HEK293 (cell line): ENCODE data around the gene ELOVL2.

Experiments used
- CTCF ChIP-seq: fragments of 450-650 bp; formaldehyde crosslinking; IDR thresholded peaks from 2 replicates; pipeline ENCODE4 v1.5.1; 2016; ENCODE audit warnings: missing biosample characterization, missing genetic modification characterization
- MYNN ChIP-seq: fragments of 450-650 bp; formaldehyde crosslinking; IDR thresholded peaks from 2 replicates; pipeline ENCODE4 v1.5.1; 2016; ENCODE audit warnings: missing biosample characterization, missing genetic modification characterization, borderline replicate concordance
- PATZ1 ChIP-seq: fragments of 450-650 bp; formaldehyde crosslinking; IDR thresholded peaks from 2 replicates; pipeline ENCODE4 v1.5.1; 2016; ENCODE audit warnings: missing biosample characterization, missing genetic modification characterization
- ZNF146 ChIP-seq: fragments of 450-650 bp; formaldehyde crosslinking; IDR thresholded peaks from 2 replicates; pipeline ENCODE4 v1.5.1; 2016; ENCODE audit warnings: missing biosample characterization, missing genetic modification characterization
- ZNF274 ChIP-seq, 2 experiments: fragments of 200-500 bp in 1 of 2; fragments of 450-650 bp in 1 of 2; sonication (Bioruptor generic) in 1 of 2; formaldehyde crosslinking in 1 of 2; IDR thresholded peaks; 2 replicates each; pipeline versions ENCODE4 v1.5.1 to v1.6.1; 2014 to 2016; ENCODE audit warnings: borderline replicate concordance in 1 of 2, inconsistent platforms in 1 of 2, low read length in 1 of 2, missing biosample characterization in 1 of 2, missing genetic modification characterization in 1 of 2
- ZNF280D ChIP-seq: fragments of 450-650 bp; formaldehyde crosslinking; IDR thresholded peaks from 2 replicates; pipeline ENCODE4 v1.5.1; 2016; ENCODE audit warnings: missing biosample characterization, missing genetic modification characterization
- ZNF596 ChIP-seq: fragments of 450-650 bp; IDR thresholded peaks from 2 replicates; pipeline ENCODE4 v1.5.0; 2018; ENCODE audit warnings: missing biosample characterization, mild to moderate bottlenecking, missing genetic modification characterization, moderate library complexity
- ZNF621 ChIP-seq: fragments of 450-650 bp; formaldehyde crosslinking; IDR thresholded peaks from 2 replicates; pipeline ENCODE4 v1.5.1; 2017; ENCODE audit warnings: missing biosample characterization, missing genetic modification characterization
- ZSCAN30 ChIP-seq: fragments of 450-650 bp; IDR thresholded peaks from 2 replicates; pipeline ENCODE4 v1.5.1; 2018; ENCODE audit warnings: missing biosample characterization, mild to moderate bottlenecking, missing genetic modification characterization, moderate library complexity
- TF ChIP-seq, protein P1 (sequence below): fragments of 450-650 bp; formaldehyde crosslinking; IDR thresholded peaks from 2 replicates; pipeline ENCODE4 v1.5.1; 2017; ENCODE audit warnings: missing biosample characterization, missing genetic modification characterization
- TF ChIP-seq, protein P2 (sequence below): fragments of 450-650 bp; IDR thresholded peaks from 2 replicates; pipeline ENCODE4 v1.5.1; 2018; ENCODE audit warnings: missing biosample characterization, mild to moderate bottlenecking, missing genetic modification characterization
- TF ChIP-seq, protein P3 (sequence below): fragments of 450-650 bp; formaldehyde crosslinking; IDR thresholded peaks from 2 replicates; pipeline ENCODE4 v1.5.1; 2016; ENCODE audit warnings: missing biosample characterization, missing genetic modification characterization
- TF ChIP-seq, protein P4 (sequence below): fragments of 450-650 bp; formaldehyde crosslinking; IDR thresholded peaks from 2 replicates; pipeline ENCODE4 v1.5.1; 2016; ENCODE audit warnings: missing biosample characterization, missing genetic modification characterization

GRCh38 chr6:11039040-11039439 lies 5.1 kb downstream of the ELOVL2 start:
- TF ChIP-seq MYNN (tag by site-specific recombination) (no peak), CTCF (tag by site-specific recombination) (no peak), ZNF274 (IDR thresholded peaks at IDR 0.05; ENCODE audit: low read length) (no peak), ZNF274 (tag by site-specific recombination; IDR thresholded peaks at IDR 0.05; ENCODE audit: borderline replicate concordance) (no peak), PATZ1 (no peak), ZNF621 (no peak), ZNF596 (tag by site-specific recombination) (no peak), ZNF280D (tag by site-specific recombination) (no peak), ZNF146 (no peak), ZSCAN30 (tag by site-specific recombination) (no peak)
- TF ChIP-seq, protein P1, sequence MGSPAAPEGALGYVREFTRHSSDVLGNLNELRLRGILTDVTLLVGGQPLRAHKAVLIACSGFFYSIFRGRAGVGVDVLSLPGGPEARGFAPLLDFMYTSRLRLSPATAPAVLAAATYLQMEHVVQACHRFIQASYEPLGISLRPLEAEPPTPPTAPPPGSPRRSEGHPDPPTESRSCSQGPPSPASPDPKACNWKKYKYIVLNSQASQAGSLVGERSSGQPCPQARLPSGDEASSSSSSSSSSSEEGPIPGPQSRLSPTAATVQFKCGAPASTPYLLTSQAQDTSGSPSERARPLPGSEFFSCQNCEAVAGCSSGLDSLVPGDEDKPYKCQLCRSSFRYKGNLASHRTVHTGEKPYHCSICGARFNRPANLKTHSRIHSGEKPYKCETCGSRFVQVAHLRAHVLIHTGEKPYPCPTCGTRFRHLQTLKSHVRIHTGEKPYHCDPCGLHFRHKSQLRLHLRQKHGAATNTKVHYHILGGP (tag by site-specific recombination) = peak; percentile 69
- TF ChIP-seq, protein P2, sequence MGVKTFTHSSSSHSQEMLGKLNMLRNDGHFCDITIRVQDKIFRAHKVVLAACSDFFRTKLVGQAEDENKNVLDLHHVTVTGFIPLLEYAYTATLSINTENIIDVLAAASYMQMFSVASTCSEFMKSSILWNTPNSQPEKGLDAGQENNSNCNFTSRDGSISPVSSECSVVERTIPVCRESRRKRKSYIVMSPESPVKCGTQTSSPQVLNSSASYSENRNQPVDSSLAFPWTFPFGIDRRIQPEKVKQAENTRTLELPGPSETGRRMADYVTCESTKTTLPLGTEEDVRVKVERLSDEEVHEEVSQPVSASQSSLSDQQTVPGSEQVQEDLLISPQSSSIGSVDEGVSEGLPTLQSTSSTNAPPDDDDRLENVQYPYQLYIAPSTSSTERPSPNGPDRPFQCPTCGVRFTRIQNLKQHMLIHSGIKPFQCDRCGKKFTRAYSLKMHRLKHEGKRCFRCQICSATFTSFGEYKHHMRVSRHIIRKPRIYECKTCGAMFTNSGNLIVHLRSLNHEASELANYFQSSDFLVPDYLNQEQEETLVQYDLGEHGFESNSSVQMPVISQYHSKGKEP (tag by site-specific recombination) = no peak
- TF ChIP-seq, protein P3, sequence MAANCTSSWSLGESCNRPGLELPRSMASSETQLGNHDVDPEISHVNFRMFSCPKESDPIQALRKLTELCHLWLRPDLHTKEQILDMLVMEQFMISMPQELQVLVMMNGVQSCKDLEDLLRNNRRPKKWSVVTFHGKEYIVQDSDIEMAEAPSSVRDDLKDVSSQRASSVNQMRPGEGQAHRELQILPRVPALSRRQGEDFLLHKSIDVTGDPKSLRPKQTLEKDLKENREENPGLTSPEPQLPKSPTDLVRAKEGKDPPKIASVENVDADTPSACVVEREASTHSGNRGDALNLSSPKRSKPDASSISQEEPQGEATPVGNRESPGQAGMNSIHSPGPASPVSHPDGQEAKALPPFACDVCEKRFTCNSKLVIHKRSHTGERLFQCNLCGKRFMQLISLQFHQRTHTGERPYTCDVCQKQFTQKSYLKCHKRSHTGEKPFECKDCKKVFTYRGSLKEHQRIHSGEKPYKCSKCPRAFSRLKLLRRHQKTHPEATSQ (tag by site-specific recombination) = no peak
- TF ChIP-seq, protein P4, sequence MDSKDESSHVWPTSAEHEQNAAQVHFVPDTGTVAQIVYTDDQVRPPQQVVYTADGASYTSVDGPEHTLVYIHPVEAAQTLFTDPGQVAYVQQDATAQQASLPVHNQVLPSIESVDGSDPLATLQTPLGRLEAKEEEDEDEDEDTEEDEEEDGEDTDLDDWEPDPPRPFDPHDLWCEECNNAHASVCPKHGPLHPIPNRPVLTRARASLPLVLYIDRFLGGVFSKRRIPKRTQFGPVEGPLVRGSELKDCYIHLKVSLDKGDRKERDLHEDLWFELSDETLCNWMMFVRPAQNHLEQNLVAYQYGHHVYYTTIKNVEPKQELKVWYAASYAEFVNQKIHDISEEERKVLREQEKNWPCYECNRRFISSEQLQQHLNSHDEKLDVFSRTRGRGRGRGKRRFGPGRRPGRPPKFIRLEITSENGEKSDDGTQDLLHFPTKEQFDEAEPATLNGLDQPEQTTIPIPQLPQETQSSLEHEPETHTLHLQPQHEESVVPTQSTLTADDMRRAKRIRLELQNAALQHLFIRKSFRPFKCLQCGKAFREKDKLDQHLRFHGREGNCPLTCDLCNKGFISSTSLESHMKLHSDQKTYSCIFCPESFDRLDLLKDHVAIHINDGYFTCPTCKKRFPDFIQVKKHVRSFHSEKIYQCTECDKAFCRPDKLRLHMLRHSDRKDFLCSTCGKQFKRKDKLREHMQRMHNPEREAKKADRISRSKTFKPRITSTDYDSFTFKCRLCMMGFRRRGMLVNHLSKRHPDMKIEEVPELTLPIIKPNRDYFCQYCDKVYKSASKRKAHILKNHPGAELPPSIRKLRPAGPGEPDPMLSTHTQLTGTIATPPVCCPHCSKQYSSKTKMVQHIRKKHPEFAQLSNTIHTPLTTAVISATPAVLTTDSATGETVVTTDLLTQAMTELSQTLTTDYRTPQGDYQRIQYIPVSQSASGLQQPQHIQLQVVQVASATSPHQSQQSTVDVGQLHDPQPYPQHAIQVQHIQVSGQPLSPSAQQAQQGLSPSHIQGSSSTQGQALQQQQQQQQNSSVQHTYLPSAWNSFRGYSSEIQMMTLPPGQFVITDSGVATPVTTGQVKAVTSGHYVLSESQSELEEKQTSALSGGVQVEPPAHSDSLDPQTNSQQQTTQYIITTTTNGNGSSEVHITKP (tag by site-specific recombination) = no peak
